GM13977 (cell line): ENCODE measurements around the gene KCNK6.
"Not testable (repeated sequence)": the region's sequence is repeated elsewhere in the genome, so short reads cannot be mapped to it uniquely, and the experiment has no call there.

Source experiments
- DNase-seq: peaks from one replicate; pipeline ENCODE4 v3.0.0; 2012; ENCODE audit warnings: low spot score
- CTCF ChIP-seq: IDR thresholded peaks from 2 replicates; pipeline ENCODE4 v1.5.1; 2012; ENCODE audit warnings: mild to moderate bottlenecking, control low read depth; ENCODE audit not compliant: insufficient read depth; ENCODE audit errors: extremely low read depth, missing control alignments
- in situ Hi-C: fragments of 300-500 bp; cut with MboI; formaldehyde crosslinking; loops from one replicate; pipeline ENCODE4 v1.12.0; 2022; ENCODE audit warnings: low sequenced_read_pairs, low pct_unique_long_range_greater_than_20kb, mixed read lengths, inconsistent platforms; ENCODE audit not compliant: unreplicated experiment

The KCNK6 gene

GRCh38 chr19:38333245-38333644 lies 13.6 kb downstream of the KCNK6 start:
- in situ Hi-C loops, result loop anchor here (5.0 to 25.0 kb wide), 2 partner anchors 81 to 421 kb away; partner anchors contain the start of genes SIPA1L3 and WDR87
- no peak for DNase-seq
- TF ChIP-seq CTCF, result no peak

GRCh38 chr19:38335949-38336637 lies 16.4 kb downstream of the KCNK6 start:
- in situ Hi-C loops, result loop anchor here (25.0 kb wide), 1 partner anchor 424 kb away; the partner anchor contains the start of genes SIPA1L3 and WDR87
- TF ChIP-seq CTCF, result no peak
- DNase-seq, result peak; percentile 93

- in situ Hi-C loops, result loop anchor here (25.0 kb wide), 1 partner anchor 424 kb away; the partner anchor contains the start of genes SIPA1L3 and WDR87
- TF ChIP-seq CTCF, result no peak
Measured at GRCh38 chr19:38336638-38337359, 17.2 kb downstream of the KCNK6 start.

GRCh38 chr19:38337360-38337653 lies 17.7 kb downstream of the KCNK6 start:
- in situ Hi-C loops, result loop anchor here (25.0 kb wide), 1 partner anchor 425 kb away; the partner anchor contains the start of genes SIPA1L3 and WDR87
- TF ChIP-seq CTCF, result no peak
- DNase-seq, result no peak

More at GRCh38 chr19:38336638-38337359, 17.2 kb downstream of the KCNK6 start:
- peak; percentile 94 for DNase-seq

GRCh38 chr19:38339011-38339410 lies 19.4 kb downstream of the KCNK6 start:
- not testable (repeated sequence) for DNase-seq
- in situ Hi-C loops, result loop anchor here (25.0 kb wide), 1 partner anchor 427 kb away; the partner anchor contains the start of genes SIPA1L3 and WDR87

GRCh38 chr19:38340927-38341326 lies 21.3 kb downstream of the KCNK6 start:
- TF ChIP-seq CTCF, result no peak
- no peak for DNase-seq
- in situ Hi-C loops, result loop anchor here (25.0 kb wide), 1 partner anchor 429 kb away; the partner anchor contains the start of genes SIPA1L3 and WDR87

GRCh38 chr19:38346837-38347236 lies 27.2 kb downstream of the KCNK6 start:
- no peak for DNase-seq
- in situ Hi-C loops, result loop anchor here (25.0 kb wide), 1 partner anchor 435 kb away; the partner anchor contains the start of genes SIPA1L3 and WDR87
- no peak for TF ChIP-seq CTCF
